ENCODE results near the gene PROM1.

DNA sequence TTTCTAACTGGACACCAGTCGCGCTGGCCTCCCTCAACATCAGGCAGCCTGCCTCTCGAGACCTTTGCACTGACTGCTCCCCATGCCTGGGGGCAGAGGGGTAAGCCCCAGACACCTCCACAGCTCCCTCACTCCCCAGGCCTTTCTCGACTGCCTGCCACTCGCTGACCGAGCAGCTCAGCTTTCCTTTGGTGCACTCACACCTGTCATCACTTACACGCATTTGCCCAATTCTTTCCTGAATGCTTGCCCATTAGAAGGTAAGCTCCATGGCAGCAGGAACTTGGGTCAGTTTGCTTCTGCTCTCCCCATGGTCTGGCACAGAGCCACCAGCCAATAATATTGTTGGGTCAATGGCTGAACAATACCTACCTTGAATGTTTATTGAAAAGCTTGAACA lies 32.2 kb upstream of the PROM1 start:
- TF ChIP-seq, protein P1, sequence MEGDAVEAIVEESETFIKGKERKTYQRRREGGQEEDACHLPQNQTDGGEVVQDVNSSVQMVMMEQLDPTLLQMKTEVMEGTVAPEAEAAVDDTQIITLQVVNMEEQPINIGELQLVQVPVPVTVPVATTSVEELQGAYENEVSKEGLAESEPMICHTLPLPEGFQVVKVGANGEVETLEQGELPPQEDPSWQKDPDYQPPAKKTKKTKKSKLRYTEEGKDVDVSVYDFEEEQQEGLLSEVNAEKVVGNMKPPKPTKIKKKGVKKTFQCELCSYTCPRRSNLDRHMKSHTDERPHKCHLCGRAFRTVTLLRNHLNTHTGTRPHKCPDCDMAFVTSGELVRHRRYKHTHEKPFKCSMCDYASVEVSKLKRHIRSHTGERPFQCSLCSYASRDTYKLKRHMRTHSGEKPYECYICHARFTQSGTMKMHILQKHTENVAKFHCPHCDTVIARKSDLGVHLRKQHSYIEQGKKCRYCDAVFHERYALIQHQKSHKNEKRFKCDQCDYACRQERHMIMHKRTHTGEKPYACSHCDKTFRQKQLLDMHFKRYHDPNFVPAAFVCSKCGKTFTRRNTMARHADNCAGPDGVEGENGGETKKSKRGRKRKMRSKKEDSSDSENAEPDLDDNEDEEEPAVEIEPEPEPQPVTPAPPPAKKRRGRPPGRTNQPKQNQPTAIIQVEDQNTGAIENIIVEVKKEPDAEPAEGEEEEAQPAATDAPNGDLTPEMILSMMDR (IDR thresholded peaks at IDR 0.05), result no peak
- TF ChIP-seq EZH2 (IDR thresholded peaks at IDR 0.05) (no peak), EZH2phosphoT487 (IDR thresholded peaks at IDR 0.05) (no peak)

Measured in neural progenitor cell (in vitro differentiated cells).